ENCODE data around the gene MRPL52.
"Not testable (repeated sequence)": the region's sequence is repeated elsewhere in the genome, so short reads cannot be mapped to it uniquely, and the experiment has no call there.

The MRPL52 gene

GRCh38 chr14:22854963-22855724 lies 25.5 kb downstream of the MRPL52 start:
- DNase-seq: no peak

DNA sequence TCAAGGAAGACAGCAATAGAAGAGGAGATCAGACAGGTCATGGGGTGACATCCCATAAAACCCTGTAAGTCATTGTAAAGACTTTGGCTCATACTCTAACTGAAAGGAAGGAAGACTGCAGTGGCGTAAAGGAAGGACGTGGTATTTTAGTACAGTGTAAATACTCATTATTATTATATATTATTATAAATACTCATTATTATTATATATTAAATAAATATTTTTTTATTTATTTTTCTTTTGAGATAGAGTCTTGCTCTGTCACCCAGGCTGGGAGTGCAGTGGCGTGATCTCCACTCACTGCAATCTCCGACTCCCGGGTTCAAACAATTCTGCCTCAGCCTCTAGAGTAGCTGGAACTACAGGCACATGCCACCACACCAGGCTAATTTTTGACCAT lies 26.7 kb downstream of the MRPL52 start:
- DNase-seq: no peak

DNA sequence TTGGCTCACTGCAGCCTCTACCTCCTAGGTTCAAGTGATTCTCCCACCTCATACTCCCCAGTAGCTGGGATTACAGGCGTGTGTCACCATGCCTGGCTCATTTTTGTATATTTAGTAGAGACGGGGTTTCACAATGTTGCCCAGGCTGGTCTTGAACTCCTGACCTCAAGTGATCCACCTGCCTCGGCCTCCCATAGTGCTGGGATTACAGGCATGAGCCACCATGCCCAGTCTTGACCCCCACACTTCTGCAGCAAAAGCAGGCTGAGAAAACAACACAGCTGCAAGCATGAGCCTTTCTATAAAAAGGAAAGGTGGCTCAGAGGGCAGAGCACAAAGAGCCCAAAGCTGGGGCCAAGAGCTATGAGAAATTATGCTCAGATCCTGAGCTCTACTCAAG lies 30.7 kb downstream of the MRPL52 start:
- not testable (repeated sequence) for DNase-seq

DNA sequence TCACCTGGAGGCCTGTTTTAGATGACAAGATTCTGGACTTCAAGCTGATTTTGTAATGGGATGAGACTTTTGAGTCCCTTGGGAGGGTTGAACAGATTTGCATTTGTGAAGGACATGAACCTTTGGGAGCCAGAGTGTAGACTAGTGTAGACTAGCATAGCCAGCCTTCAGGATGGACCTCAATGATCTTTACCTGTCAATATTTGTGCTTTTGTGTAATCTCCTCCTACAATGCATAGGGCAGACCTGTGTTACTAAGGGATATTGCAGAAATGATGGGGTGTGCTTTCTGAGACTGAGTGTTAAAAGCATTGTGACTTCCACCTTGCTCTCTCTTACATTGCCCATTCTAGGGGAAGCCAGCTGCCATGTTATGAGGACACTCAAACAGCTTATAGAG lies 32.0 kb downstream of the MRPL52 start:
- no peak for DNase-seq

DNA sequence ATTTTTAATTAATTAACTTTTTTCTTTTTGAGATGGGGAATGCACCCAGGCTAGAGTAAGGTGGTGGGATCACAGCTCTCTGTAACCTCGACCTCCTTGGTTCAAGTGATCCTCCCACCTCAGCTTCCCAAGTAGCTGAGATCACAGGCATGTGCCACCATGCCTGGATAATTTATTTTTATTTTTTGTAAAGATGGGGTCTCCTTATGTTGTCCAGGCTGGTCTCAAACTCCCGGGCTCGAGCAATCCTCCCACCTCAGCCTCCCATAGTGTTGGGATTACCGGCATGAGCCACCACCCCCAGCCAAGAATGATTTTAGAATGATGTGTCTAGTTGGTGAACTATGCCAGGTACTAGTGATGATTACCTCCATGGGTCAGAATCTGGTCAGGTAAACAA lies 35.3 kb downstream of the MRPL52 start:
- no peak for DNase-seq

GRCh38 chr14:22865424-22866405 lies 36.0 kb downstream of the MRPL52 start:
- DNase-seq: no peak

DNA sequence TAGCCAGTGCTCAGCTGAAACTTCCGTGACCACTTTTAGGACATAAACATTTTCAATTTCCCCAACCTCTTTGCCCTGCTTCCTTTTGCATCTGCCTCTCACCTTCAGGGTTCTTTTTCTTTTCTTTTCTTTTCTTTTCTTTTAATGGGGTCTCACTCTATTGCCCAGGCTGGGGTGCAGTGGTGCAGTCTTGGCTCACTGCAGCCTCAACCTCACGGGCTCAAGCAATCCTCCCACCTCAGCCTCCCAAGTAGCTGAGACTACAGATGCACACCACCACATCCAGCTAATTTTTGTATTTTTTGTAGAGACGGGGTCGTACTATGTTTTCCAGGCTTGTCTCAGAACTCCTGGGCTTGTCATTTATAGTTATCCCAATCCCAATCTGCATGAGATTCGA lies 37.2 kb downstream of the MRPL52 start:
- no peak for DNase-seq

- DNase-seq: no peak
Measured at GRCh38 chr14:22870811-22871223, 41.1 kb downstream of the MRPL52 start.

GRCh38 chr14:22871224-22872032 lies 41.7 kb downstream of the MRPL52 start, which contains the start of gene LRP10:
TSS of gene LRP10 (plus strand) at chr14:22871740. CDS start at chr14:22872304, 564 bp downstream.
- peak; percentile 65 for DNase-seq

DNA sequence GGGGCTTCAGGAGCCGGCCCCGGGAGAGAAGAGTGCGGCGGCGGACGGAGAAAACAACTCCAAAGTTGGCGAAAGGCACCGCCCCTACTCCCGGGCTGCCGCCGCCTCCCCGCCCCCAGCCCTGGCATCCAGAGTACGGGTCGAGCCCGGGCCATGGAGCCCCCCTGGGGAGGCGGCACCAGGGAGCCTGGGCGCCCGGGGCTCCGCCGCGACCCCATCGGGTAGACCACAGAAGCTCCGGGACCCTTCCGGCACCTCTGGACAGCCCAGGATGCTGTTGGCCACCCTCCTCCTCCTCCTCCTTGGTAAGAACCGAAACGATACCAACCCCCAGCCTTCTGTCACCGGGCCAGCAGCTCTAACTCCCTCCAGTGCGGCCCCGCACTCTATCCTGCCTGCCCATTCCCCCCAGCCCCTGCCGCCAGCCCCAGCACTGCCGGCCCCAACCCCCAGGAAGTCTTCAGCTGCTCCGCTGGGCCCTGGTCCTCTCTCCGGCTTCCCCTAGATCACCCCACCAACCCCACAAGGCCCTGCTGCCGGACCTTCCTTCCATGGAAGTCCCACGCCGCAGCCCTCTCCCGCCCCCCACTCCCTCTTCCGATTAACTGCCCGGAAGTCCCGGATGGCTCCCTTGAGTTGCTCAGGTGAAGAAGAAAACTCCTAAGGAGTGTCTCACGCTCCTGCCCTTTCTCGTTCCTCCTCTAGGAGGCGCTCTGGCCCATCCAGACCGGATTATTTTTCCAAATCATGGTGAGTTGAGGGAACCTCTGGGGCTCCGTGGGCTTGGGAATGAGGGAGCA lies 42.5 kb downstream of the MRPL52 start:
- peak; percentile 63 for DNase-seq

DNA sequence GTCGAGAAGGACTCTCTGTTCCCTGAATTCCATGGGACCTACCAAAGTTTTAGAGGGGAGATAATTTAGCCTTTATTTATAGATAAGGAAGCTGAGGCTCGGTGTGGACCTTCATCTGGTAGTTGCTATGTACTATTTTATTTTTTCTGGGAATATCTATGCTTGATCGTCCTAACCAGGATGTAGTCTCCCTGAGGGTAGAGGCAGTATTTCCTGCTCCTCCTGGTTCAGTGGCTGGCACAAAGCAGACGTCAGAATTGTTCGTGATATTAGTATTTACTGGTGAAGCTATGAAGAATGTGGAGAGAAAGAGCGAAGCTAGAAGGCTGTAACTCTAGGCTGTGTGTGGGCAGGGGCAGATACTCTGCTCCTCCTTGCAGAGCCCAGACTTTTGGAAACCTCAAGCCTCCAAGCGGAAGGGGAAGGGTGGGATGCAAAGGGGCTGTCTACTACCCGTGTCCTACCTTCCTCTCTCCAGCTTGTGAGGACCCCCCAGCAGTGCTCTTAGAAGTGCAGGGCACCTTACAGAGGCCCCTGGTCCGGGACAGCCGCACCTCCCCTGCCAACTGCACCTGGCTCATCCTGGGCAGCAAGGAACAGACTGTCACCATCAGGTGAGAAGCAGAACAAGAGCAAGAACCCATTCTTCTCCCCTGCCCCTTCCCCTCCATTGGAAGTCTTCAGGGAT lies 43.3 kb downstream of the MRPL52 start:
- DNase-seq: no peak

DNA sequence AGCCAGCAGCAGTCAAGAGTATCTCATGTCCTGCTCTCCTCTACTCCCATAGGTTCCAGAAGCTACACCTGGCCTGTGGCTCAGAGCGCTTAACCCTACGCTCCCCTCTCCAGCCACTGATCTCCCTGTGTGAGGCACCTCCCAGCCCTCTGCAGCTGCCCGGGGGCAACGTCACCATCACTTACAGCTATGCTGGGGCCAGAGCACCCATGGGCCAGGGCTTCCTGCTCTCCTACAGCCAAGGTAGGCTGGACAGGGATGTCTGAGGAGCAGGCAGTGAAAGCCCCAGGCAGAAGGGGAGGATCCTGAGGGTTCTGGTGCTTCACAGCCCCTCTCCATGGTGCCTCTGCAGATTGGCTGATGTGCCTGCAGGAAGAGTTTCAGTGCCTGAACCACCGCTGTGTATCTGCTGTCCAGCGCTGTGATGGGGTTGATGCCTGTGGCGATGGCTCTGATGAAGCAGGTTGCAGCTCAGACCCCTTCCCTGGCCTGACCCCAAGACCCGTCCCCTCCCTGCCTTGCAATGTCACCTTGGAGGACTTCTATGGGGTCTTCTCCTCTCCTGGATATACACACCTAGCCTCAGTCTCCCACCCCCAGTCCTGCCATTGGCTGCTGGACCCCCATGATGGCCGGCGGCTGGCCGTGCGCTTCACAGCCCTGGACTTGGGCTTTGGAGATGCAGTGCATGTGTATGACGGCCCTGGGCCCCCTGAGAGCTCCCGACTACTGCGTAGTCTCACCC lies 45.5 kb downstream of the MRPL52 start:
- DNase-seq: no peak

GRCh38 chr14:22875748-22876319 lies 46.1 kb downstream of the MRPL52 start:
- DNase-seq: no peak

GRCh38 chr14:22877000-22877501 lies 47.4 kb downstream of the MRPL52 start:
- DNase-seq: no peak

GRCh38 chr14:22878271-22879246 lies 48.9 kb downstream of the MRPL52 start:
- DNase-seq: no peak

- no peak for DNase-seq
Measured at GRCh38 chr14:22882064-22882463, 52.4 kb downstream of the MRPL52 start.

- peak; percentile 72 for DNase-seq
Measured at GRCh38 chr14:22882529-22883172, 53.0 kb downstream of the MRPL52 start.
